OCI-LY3 (cell line): Measurements from ENCODE around the gene MAMDC2.

Experiments used
- EZH2phosphoT487 ChIP-seq: fragments of 200-600 bp; shearing (Covaris generic); IDR thresholded peaks from 2 replicates; pipeline ENCODE4 v1.6.1; 2018; ENCODE audit warnings: antibody characterized with exemption, mixed run types, low read depth
- TF ChIP-seq, protein P1 (sequence below): fragments of 200-600, 300-600 bp; sonication (generic); IDR thresholded peaks from 2 replicates; pipeline ENCODE4 v1.5.1; 2014; ENCODE audit warnings: antibody characterized with exemption, low read length, low read depth

DNA sequence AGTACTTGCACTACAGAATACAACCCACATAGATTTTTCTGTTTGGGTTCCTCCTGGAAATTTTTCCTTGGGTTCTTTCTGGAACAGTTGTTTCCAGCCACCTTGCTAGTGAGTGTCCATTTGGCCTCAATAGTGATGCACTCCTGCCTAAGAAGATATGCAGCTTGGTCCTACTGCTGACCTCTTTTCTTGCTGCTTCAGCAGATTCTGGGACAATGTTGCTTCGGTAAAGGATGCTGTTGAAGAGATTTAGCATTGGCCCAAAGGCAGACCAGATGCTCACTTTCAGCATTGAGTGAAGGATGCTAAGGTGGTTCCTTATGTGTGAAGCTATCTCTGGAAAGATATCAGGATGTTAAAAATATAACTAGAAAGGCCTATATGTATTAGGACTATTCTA lies 128.9 kb downstream of the MAMDC2 start:
- TF ChIP-seq EZH2phosphoT487 = no peak
- TF ChIP-seq, protein P1, sequence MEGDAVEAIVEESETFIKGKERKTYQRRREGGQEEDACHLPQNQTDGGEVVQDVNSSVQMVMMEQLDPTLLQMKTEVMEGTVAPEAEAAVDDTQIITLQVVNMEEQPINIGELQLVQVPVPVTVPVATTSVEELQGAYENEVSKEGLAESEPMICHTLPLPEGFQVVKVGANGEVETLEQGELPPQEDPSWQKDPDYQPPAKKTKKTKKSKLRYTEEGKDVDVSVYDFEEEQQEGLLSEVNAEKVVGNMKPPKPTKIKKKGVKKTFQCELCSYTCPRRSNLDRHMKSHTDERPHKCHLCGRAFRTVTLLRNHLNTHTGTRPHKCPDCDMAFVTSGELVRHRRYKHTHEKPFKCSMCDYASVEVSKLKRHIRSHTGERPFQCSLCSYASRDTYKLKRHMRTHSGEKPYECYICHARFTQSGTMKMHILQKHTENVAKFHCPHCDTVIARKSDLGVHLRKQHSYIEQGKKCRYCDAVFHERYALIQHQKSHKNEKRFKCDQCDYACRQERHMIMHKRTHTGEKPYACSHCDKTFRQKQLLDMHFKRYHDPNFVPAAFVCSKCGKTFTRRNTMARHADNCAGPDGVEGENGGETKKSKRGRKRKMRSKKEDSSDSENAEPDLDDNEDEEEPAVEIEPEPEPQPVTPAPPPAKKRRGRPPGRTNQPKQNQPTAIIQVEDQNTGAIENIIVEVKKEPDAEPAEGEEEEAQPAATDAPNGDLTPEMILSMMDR = no peak
